H1 (cell line): ENCODE data around the gene FAM76A.

Source experiments
- CREB1 ChIP-seq: IDR thresholded peaks from 2 replicates; pipeline ENCODE4 v1.6.1; 2012; ENCODE audit warnings: inconsistent platforms
- EP300 ChIP-seq, 2 experiments: IDR thresholded peaks; 1 replicate in 1 of 2; 2 replicates in 1 of 2; pipeline ENCODE4 v1.6.1; 2011 to 2012; ENCODE audit warnings: low read depth in 2 of 2, low read length in 2 of 2, mild to moderate bottlenecking in 2 of 2, borderline replicate concordance in 1 of 2, inconsistent platforms in 1 of 2, moderate library complexity in 1 of 2
- FOSL1 ChIP-seq: IDR thresholded peaks from 2 replicates; pipeline ENCODE4 v1.6.1; 2011; ENCODE audit warnings: mild to moderate bottlenecking, low read depth, low read length, moderate library complexity; ENCODE audit not compliant: insufficient read depth
- POLR2A ChIP-seq, 2 experiments: IDR thresholded peaks; 1 replicate in 1 of 2; 2 replicates in 1 of 2; pipeline ENCODE4 v1.6.1; 2011; ENCODE audit warnings: low read depth in 2 of 2, low read length in 2 of 2, mild to moderate bottlenecking in 2 of 2; ENCODE audit errors: control extremely low read depth in 1 of 2
- POLR2AphosphoS5 ChIP-seq: IDR thresholded peaks from 2 replicates; pipeline ENCODE4 v1.6.1; 2011; ENCODE audit warnings: low read depth, low read length
- RAD21 ChIP-seq, 2 experiments: IDR thresholded peaks in 1 of 2; conservative IDR thresholded peaks in 1 of 2; 2 replicates each; pipeline ENCODE4 v1.6.1; 2011; ENCODE audit warnings: low read depth in 2 of 2, low read length in 2 of 2, improper control_type of control experiment in 1 of 2, inconsistent platforms in 1 of 2, mild to moderate bottlenecking in 1 of 2, moderate library complexity in 1 of 2
- SIRT6 ChIP-seq: IDR thresholded peaks from one replicate; pipeline ENCODE4 v1.7.1; 2012; ENCODE audit warnings: low read length, inconsistent platforms
- SP1 ChIP-seq: IDR thresholded peaks from 2 replicates; pipeline ENCODE4 v1.6.1; 2011; ENCODE audit warnings: low read depth, low read length
- YY1 ChIP-seq: IDR thresholded peaks from 2 replicates; pipeline ENCODE4 v1.6.1; 2011; ENCODE audit warnings: low read depth, mild to moderate bottlenecking, low read length
- ZNF274 ChIP-seq: IDR thresholded peaks from 2 replicates; pipeline ENCODE4 v1.7.0; 2012; ENCODE audit warnings: low read length, borderline replicate concordance; ENCODE audit errors: extremely low read depth
- TF ChIP-seq, protein P1 (sequence below), 3 experiments: IDR thresholded peaks; 1 replicate in 2 of 3; 2 replicates in 1 of 3; pipeline versions ENCODE4 v1.5.1 to v1.6.1; 2011; ENCODE audit warnings: low read length in 3 of 3, mild to moderate bottlenecking in 3 of 3, inconsistent platforms in 2 of 3, low read depth in 1 of 3, moderate library complexity in 1 of 3; ENCODE audit not compliant: insufficient read depth in 1 of 3; ENCODE audit errors: control extremely low read depth in 1 of 3
- TF ChIP-seq, protein P2 (sequence below): IDR thresholded peaks from 2 replicates; pipeline ENCODE4 v1.6.1; 2012; ENCODE audit warnings: low read length, inconsistent platforms
- TF ChIP-seq, protein P3 (sequence below): IDR thresholded peaks from 2 replicates; pipeline ENCODE4 v1.6.1; 2012; ENCODE audit warnings: inconsistent platforms

DNA sequence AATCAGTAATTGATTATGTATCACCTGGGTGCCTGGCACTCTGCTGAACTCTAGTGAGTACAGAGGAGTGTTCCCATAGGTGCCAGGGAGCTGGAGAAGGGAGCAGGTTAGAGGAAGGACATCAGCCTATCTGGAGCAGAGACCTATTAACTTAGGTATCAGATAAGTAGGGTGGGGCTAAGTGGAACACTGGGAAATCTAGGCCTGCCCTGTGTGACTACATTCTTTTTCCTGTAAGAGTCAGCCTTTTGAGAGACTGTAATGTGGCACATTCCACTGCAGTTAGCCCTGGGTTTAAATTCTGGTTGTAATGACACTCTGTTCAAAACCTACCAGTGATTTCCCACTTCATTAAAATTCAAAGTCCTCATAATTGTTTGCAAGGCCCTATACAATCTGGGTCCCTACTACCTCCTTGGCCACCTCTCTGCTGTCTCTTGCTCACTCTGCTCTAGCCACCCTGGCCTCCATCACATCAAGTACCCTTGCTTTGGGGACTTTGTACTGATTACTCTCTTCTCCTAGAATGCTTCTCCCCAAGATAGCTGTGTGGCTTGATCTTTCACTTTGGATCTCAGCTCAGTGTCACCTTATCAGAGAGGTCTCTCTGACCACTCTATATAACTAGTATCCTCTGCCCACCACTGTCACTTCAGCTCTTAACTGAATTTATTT is 60.2 kb downstream of the FAM76A start:
- TF ChIP-seq ZNF274 = no peak
- TF ChIP-seq, protein P1, sequence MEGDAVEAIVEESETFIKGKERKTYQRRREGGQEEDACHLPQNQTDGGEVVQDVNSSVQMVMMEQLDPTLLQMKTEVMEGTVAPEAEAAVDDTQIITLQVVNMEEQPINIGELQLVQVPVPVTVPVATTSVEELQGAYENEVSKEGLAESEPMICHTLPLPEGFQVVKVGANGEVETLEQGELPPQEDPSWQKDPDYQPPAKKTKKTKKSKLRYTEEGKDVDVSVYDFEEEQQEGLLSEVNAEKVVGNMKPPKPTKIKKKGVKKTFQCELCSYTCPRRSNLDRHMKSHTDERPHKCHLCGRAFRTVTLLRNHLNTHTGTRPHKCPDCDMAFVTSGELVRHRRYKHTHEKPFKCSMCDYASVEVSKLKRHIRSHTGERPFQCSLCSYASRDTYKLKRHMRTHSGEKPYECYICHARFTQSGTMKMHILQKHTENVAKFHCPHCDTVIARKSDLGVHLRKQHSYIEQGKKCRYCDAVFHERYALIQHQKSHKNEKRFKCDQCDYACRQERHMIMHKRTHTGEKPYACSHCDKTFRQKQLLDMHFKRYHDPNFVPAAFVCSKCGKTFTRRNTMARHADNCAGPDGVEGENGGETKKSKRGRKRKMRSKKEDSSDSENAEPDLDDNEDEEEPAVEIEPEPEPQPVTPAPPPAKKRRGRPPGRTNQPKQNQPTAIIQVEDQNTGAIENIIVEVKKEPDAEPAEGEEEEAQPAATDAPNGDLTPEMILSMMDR (IDR thresholded peaks at IDR 0.05; ENCODE audit: control extremely low read depth in 1 of 3, insufficient read depth in 1 of 3, low read depth in 1 of 3, low read length in 3 of 3) = no peak
- no peak for TF ChIP-seq YY1
- no peak for TF ChIP-seq FOSL1
- no peak for TF ChIP-seq POLR2A (IDR thresholded peaks at IDR 0.05; ENCODE audit: control extremely low read depth in 1 of 2, low read depth in 2 of 2, low read length in 2 of 2)
- TF ChIP-seq EP300 (IDR thresholded peaks at IDR 0.05; ENCODE audit: borderline replicate concordance in 1 of 2, low read depth in 2 of 2, low read length in 2 of 2) = no peak
- TF ChIP-seq POLR2AphosphoS5 = no peak
- TF ChIP-seq, protein P2, sequence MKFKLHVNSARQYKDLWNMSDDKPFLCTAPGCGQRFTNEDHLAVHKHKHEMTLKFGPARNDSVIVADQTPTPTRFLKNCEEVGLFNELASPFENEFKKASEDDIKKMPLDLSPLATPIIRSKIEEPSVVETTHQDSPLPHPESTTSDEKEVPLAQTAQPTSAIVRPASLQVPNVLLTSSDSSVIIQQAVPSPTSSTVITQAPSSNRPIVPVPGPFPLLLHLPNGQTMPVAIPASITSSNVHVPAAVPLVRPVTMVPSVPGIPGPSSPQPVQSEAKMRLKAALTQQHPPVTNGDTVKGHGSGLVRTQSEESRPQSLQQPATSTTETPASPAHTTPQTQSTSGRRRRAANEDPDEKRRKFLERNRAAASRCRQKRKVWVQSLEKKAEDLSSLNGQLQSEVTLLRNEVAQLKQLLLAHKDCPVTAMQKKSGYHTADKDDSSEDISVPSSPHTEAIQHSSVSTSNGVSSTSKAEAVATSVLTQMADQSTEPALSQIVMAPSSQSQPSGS = no peak
- no peak for TF ChIP-seq SP1
- no peak for TF ChIP-seq CREB1
- TF ChIP-seq SIRT6 = no peak
- TF ChIP-seq, protein P3, sequence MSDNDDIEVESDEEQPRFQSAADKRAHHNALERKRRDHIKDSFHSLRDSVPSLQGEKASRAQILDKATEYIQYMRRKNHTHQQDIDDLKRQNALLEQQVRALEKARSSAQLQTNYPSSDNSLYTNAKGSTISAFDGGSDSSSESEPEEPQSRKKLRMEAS = no peak
- TF ChIP-seq RAD21 (IDR thresholded peaks at IDR 0.05 in 1 of 2, conservative IDR thresholded peaks at IDR 0.05 in 1 of 2; ENCODE audit: low read depth in 2 of 2, low read length in 2 of 2) = no peak
